DMS153 (cell line): Measurements from ENCODE around the gene PAQR4.

Experiments used
- DNase-seq: peaks from one replicate; lab custom pipeline; 2025; lab: John Stamatoyannopoulos, UW

Gene PAQR4

GRCh38 chr16:2966043-2966807 lies 2.9 kb upstream of the PAQR4 start:
- no peak for DNase-seq

GRCh38 chr16:2966808-2967191 lies 2.3 kb upstream of the PAQR4 start:
- no peak for DNase-seq

DNA sequence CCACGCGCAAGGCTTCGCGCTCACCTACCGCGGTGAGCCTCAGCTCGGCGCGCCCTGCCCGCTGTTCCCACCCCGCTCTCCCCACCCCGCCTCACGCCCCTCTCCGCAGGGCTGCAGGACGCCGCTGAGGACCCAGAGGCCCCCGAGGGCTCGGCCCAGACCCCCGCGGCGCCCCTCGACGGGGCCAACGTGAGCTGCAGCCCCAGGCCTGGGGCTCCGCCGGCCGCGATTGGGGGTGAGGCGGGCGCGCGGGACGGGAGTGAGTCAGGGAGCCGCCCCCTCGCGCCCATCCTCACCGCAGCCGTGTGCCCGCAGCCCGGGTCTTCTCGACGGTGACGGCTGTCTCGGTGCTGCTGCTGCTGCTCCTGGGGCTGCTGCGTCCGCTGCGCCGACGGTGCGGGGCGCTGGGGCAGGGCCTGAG lies 1.9 kb upstream of the PAQR4 start:
- DNase-seq, result no peak

GRCh38 chr16:2967721-2968161 lies 1.4 kb upstream of the PAQR4 start:
- DNase-seq, result no peak

DNA sequence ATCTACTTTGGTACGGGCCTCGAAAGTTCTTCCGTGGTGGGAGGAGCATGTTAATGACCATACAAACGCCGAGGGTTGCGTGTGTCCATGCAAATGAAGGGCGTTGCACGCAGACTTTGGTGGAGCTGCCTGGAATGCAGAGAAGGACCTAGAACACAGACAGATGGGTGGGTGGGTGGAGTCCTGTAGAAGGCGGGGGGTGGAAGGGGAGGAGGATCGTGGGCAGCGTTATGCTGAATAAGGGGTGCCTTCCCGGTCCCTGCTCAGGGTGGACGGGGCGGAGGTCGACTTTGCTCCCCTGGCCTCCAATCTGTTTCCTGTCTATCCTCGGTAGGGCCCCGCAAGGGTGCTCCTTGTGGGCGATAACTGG lies 795 bp upstream of the PAQR4 start:
- peak; percentile 76 for DNase-seq

DNA sequence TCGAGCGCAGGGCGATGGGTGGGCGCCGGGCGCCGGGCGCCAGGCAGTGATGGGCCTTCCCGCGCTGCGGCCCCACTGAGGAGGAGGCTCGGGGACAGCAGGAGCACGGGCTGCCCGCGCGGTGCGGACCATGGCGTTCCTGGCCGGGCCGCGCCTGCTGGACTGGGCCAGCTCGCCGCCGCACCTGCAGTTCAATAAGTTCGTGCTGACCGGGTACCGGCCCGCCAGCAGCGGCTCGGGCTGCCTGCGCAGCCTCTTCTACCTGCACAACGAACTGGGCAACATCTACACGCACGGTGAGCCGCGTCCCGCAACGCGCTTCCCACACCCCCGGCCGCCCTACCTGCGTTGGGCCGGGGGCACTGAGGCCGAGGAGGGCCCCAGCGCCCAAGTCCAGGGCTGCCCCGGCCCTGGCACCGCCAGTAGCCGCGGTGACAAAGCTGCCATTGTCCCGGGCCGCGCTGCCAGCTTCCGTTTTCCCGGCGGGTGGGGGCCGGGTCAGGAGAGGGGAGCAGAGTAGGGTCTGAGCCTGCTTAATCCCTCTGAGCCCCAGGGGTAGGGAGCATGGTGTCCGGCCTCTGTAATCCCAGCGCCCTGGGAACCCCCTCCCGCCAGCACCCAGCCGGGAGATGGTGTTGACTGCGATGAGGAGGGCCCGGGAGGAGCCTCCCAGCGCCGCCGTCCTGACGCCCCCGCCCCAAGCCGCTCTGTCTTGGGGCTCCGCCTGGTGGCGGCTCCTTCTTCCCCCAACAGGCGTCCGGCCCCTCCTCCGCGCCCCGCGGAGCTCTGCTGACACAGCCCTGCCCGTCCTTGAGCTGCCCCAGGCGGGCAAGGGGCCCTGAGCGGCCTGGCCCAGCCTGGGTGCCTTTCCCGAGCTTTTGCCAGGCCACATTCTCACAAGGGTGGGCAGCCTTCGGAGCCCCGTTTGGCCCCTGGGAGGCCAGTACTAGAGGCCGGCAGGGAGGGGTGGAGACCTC lies 685 bp downstream of the PAQR4 start:
- peak; percentile 42 for DNase-seq

GRCh38 chr16:2970563-2970962 lies 1.4 kb downstream of the PAQR4 start:
- DNase-seq, result no peak

DNA sequence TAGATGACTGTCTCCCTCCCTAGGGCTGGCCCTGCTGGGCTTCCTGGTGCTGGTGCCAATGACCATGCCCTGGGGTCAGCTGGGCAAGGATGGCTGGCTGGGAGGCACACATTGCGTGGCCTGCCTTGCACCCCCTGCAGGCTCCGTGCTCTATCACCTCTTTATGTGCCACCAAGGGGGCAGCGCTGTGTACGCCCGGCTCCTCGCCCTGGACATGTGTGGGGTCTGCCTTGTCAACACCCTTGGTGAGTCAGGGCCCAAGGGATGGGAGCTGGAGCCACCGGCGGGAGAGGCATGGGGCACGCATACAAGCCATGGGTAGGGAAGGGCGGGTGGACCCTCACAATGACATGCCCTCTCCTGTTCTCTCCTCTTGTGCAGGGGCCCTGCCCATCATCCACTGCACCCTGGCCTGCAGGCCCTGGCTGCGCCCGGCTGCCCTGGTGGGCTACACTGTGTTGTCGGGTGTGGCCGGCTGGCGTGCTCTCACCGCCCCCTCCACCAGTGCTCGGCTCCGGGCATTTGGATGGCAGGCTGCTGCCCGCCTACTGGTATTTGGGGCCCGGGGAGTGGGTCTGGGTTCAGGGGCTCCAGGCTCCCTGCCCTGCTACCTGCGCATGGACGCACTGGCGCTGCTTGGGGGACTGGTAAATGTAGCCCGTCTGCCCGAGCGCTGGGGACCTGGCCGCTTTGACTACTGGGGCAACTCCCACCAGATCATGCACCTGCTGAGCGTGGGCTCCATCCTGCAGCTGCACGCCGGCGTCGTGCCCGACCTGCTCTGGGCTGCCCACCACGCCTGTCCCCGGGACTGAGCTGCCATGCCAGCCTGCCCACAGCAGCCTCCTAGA lies 2.2 kb downstream of the PAQR4 start:
- DNase-seq, result no peak

DNA sequence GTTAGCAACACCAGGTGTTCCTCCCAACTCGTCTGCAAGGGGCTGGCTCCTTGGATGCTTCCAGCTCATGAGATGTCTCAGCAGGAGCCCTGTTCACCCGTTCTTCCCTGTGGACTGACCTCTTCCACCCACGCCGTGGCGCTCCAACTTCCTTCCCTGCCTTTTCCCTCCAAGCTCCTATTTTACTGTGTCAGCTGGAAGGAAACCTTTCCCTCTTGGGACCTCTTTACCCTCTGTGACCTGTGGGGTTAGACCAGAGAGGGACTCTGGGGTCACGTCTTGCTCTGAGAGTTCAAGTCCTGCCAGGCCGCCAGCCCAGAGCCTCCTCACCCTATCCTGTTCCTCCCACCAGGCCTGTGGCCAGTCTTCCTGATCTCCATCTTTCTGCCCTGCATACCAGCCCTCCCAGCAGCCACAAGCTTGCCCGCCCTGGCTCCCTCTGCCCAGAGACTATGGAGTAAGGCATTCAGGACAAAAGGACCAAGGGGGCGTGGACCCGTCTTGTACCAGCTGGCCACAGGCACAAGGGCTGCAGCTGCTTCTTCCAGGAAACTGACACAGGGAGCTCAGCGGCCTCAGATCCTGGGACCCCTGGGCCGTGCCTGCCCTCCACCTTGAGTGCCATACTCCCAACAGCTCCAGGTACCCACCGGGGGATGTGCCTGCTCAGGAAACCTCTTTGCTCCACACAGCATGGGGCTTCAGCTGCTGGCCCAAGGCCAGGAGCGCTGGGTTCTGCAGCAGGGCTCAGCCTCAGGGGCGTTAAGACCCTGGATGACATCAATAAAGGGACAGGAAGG lies 3.0 kb downstream of the PAQR4 start:
- DNase-seq, result no peak

DNA sequence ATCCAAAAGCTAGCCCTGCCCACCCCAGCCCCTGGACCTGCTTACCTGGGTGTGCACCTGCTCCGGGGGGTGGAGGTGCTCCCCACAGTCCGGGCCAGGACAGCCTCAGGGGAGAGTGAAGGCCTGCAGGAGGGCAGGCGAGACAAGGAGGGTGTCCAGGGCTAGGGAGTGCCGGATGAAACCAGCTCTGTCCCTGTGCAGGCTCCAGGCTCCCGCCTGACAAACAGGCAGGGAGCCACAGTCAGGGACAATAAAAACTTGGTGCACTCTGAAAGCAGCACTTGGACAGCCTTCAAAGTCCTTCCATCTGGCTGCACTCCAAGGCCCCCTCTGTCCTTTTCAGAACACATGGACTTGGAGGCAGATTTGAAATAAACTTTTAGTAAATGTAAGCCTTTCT lies 3.9 kb downstream of the PAQR4 start:
- DNase-seq, result no peak

GRCh38 chr16:2973605-2974318 lies 4.6 kb downstream of the PAQR4 start:
- DNase-seq, result no peak

DNA sequence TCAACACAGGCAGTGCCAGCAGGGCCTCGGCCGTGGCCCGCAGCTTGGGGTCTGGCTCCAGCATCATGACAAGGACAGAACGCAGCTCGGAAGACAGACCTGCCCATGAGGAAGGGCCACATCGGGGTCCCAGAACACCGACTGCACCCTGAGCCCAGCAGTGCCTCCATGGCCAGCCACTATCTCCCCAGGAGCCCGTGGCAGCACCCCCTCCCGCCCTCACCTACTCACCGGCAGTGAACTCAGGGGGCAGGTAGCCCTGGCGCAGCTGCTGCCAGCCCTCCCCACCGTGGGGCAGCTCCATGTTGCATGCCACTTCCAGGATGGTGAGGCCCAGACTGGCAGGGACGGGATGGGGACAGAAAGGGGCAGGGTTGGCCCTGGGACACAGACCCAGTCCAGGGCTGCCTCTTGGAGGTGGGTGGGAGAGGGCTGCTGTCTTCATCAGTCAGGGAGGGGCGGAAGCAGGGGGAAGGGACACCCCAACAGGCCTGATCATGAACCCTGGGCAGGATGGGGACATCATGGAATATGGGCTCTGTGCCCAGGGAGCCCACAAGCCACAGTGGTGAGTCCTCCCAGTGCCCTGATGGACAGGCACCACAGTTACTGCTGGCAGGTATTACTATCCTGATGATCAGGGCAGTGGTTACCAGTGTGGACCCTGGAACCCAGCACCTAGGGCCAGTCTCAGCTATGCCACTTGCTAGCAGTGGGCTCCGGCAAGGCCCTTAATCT lies 5.3 kb downstream of the PAQR4 start:
- no peak for DNase-seq

- no peak for DNase-seq
These were observed 6.1 kb downstream of the PAQR4 start for GRCh38 chr16:2975161-2975795.

GRCh38 chr16:2976201-2976600 lies 7.1 kb downstream of the PAQR4 start:
- DNase-seq, result no peak

DNA sequence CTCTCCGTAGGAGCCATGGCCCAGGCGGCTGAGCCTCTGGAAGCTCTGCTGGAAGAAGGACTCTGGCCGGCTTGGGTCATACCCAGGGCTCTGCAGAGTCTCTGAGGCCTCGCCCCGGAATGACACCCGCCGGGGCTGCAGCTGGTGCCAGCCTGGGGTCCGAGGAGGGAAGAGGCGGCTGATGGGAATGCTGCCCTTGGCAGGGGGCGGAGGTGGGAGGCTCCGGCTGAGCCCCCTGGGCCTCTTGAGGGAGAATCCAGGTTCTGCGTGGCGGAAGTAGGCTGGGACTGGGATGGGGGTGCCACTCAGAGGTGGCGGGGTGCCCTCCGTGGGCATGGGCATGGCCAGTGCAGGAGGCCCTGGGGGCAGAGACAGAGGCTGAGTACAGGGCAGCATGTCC lies 7.5 kb downstream of the PAQR4 start:
- no peak for DNase-seq

DNA sequence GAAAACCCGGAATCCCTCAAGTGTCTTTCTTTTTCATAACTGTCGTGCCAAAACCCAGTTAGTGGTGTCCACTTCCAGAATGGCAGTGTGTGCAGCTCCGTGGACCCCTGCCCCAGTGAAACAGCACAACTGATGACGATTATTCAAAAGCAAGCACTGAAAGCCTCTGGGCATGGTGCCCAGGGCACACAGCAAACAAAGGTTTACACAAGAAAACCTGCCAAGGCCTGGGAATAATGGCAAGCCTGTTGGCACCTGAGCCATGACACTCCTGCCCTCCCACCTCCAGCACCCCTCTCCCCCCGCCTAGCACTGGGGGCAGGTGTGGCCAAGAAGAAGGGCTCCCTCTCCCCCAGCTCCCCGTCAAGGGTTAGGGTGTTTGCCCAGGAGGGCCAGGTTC lies 8.3 kb downstream of the PAQR4 start:
- peak; percentile 87 for DNase-seq

- no peak for DNase-seq
These were observed 10.6 kb downstream of the PAQR4 start for GRCh38 chr16:2979669-2980226.

- peak; percentile 44 for DNase-seq
These were observed 11.4 kb downstream of the PAQR4 start, which contains the start of gene PKMYT1 for GRCh38 chr16:2980227-2981176. Gene PKMYT1, minus strand, starts transcription at chr16:2980446. Its CDS starts 789 bp downstream, at chr16:2979657.
